K562 (cell line): ENCODE measurements around the gene ZNF17. TPM values are rescaled to one million over a fixed set of nuclear protein-coding genes. Genes with fewer than 3 reads are reported as not detected.

Experiments used
- ATAC-seq: fragments of 200-7000 bp; cut with Tn5 transposase; 3 replicates; pipeline ENCODE4 v1.9.1; 2020; ENCODE audit warnings: moderate library complexity
- BruUV-seq: library from RNA; stranded (reverse); fragments of 400-500 nt; replicated peaks from 2 replicates; lab custom pipeline; 2021; lab: Mats Ljungman, UMichigan
- CTCF ChIA-PET: fragments of 300-600 bp; formaldehyde crosslinking; extraction: SDS; loops from one replicate; lab custom pipeline; 2021; ENCODE audit warnings: low intra/inter-chr PET ratio; lab: Yijun Ruan, JAX
- POLR2A ChIA-PET: fragments of 300-600, 350-650 bp; sonication (Branson Sonifier 250); formaldehyde crosslinking; extraction: SDS; loops from one replicate; lab custom pipeline; 2021; ENCODE audit warnings: antibody characterized with exemption, inconsistent platforms; lab: Yijun Ruan, JAX
- DNase-seq, 4 experiments: peaks; one replicate each; pipeline versions ENCODE4 v3.0.0 to v3.0.0-alpha.2; 2011 to 2018; ENCODE audit warnings: low spot score in 3 of 4, mixed read lengths in 3 of 4; ENCODE audit errors: extremely low read depth in 1 of 4
- FAIRE-seq: peaks from 2 replicates; lab custom pipeline; 2011; peaks lifted over from hg19 to GRCh38; lab: Jason Lieb, UNC
- H2AFZ ChIP-seq: 2 replicates; pipeline ENCODE4 v1.6.0; 2011; ENCODE audit warnings: low read depth, low read length, control low read depth, inconsistent platforms
- H3K27ac ChIP-seq: fragments of 200-600 bp; 3 replicates; pipeline ENCODE4 v1.8.0; 2011; ENCODE audit warnings: low read depth, mild to moderate bottlenecking, control low read depth, inconsistent platforms, low read length, moderate library complexity, mixed read lengths; ENCODE audit errors: extremely low read depth
- H3K27me3 ChIP-seq, 2 experiments: fragments of 300-600 bp in 1 of 2; 2 replicates in 1 of 2; 3 replicates in 1 of 2; pipeline versions ENCODE4 v1.6.0 to v1.8.0; 2011; ENCODE audit warnings: inconsistent platforms in 2 of 2, low read length in 2 of 2, mild to moderate bottlenecking in 1 of 2, mixed read lengths in 1 of 2, moderate library complexity in 1 of 2; ENCODE audit not compliant: control insufficient read depth in 2 of 2, insufficient read depth in 2 of 2
- H3K36me3 ChIP-seq: fragments of 300-600 bp; 3 replicates; pipeline ENCODE4 v1.8.0; 2011; ENCODE audit warnings: mild to moderate bottlenecking, low read length, inconsistent platforms; ENCODE audit not compliant: control insufficient read depth, insufficient read depth
- H3K4me1 ChIP-seq, 2 experiments: fragments of 200-600 bp in 1 of 2; replicated peaks in 1 of 2; 2 replicates in 1 of 2; 3 replicates in 1 of 2; pipeline versions ENCODE4 v1.5.1 to v1.8.0; 2011; ENCODE audit warnings: inconsistent platforms in 2 of 2, low read length in 2 of 2, mild to moderate bottlenecking in 1 of 2, mixed read lengths in 1 of 2, moderate library complexity in 1 of 2; ENCODE audit not compliant: control insufficient read depth in 2 of 2, insufficient read depth in 2 of 2
- H3K4me2 ChIP-seq: 2 replicates; pipeline ENCODE4 v1.6.1; 2011; ENCODE audit warnings: low read length, control low read depth, inconsistent platforms, mixed read lengths; ENCODE audit not compliant: insufficient read depth
- H3K4me3 ChIP-seq: fragments of 200-600 bp; sonication (generic), shearing (Covaris generic); 2 replicates; pipeline ENCODE4 v1.5.1; 2016; ENCODE audit warnings: control low read depth, inconsistent platforms
- H3K79me2 ChIP-seq: fragments of 200-600 bp; 3 replicates; pipeline ENCODE4 v1.8.0; 2011; ENCODE audit warnings: low read length, inconsistent platforms; ENCODE audit not compliant: control insufficient read depth, insufficient read depth
- H3K9ac ChIP-seq, 2 experiments: 2 replicates each; pipeline versions ENCODE4 v1.6.0 to v1.6.1; 2011; ENCODE audit warnings: low read depth in 2 of 2, low read length in 2 of 2, control low read depth in 1 of 2, inconsistent platforms in 1 of 2, mild to moderate bottlenecking in 1 of 2, mixed read lengths in 1 of 2; ENCODE audit not compliant: insufficient read depth in 1 of 2
- H3K9me1 ChIP-seq: one replicate; pipeline ENCODE4 v1.6.0; 2011; ENCODE audit warnings: inconsistent platforms, mild to moderate bottlenecking, low read length, moderate library complexity; ENCODE audit not compliant: control insufficient read depth, insufficient read depth
- H3K9me3 ChIP-seq: replicated peaks from 2 replicates; pipeline ENCODE4 v1.5.1; 2011; ENCODE audit warnings: low read depth, low read length, inconsistent platforms; ENCODE audit not compliant: control insufficient read depth, insufficient read depth
- H4K20me1 ChIP-seq: replicated peaks from 2 replicates; pipeline ENCODE4 v1.6.1; 2011; ENCODE audit warnings: low read length, inconsistent platforms, mixed read lengths; ENCODE audit not compliant: control insufficient read depth, insufficient read depth
- GMEB1 ChIP-seq: fragments of 250-450 bp; sonication (Bioruptor Pico); IDR thresholded peaks from 2 replicates; pipeline ENCODE4 v1.4.0; 2020; ENCODE audit warnings: mild to moderate bottlenecking
- SMAD1 ChIP-seq: fragments of 150-350 bp; IDR thresholded peaks from 2 replicates; pipeline ENCODE4 v1.6.1; 2014; ENCODE audit warnings: low read length, low read depth; ENCODE audit not compliant: partially characterized antibody
- VEZF1 ChIP-seq: fragments of 200-800 bp; sonication (Bioruptor generic); IDR thresholded peaks from 2 replicates; pipeline ENCODE4 v1.6.1; 2017; ENCODE audit warnings: missing genetic modification characterization, missing compliant biosample characterization
- ZNF311 ChIP-seq: fragments of 250-450 bp; sonication (Bioruptor Pico); IDR thresholded peaks from 2 replicates; pipeline ENCODE4 v1.4.0; 2020; ENCODE audit warnings: mild to moderate bottlenecking, moderate library complexity
- WGBS: fragments of 100-300 bp; shearing (Covaris generic); methylation state at CpG from one replicate; pipeline ENCODE4 v1.1.6; 2016; ENCODE audit warnings: low coverage, mixed read lengths; ENCODE audit not compliant: insufficient coverage; ENCODE audit errors: missing lambda C conversion rate; 5-methylcytosine and 5-hydroxymethylcytosine counted together
- in situ Hi-C: fragments of 300-500 bp; cut with MboI; formaldehyde crosslinking; loops from 4 replicates; pipeline ENCODE4 v1.15.0; 2018; ENCODE audit warnings: inconsistent platforms, mixed read lengths
- intact Hi-C: fragments of 100-400 bp; cut with micrococcal nuclease; formaldehyde crosslinking; loops from 2 replicates; pipeline ENCODE4 v1.14.2; 2022
- polyA plus RNA-seq, 8 experiments: library from polyadenylated mRNA; depleted of rRNA in 4 of 8; stranded (reverse) in 5 of 8; unstranded in 3 of 8; fragments of >200 nt; fragmentation: Nextera tagmentation in 2 of 8; fragmentation: Illumina TruSeq in 1 of 8; extraction: Ambion mirVana in 2 of 8; extraction: Trizol in 1 of 8; gene quantifications; 2 replicates each; pipeline versions ENCODE4 v1.2.1 to v1.2.3, GENCODE V29; 2011 to 2014; ENCODE audit warnings: inconsistent platforms in 1 of 8, missing spikeins in 1 of 8
- total RNA-seq, 7 experiments: library from RNA; depleted of rRNA in 6 of 7; stranded (reverse); fragments of >200 nt in 6 of 7; fragmentation: Illumina TruSeq in 2 of 7; extraction: Trizol in 2 of 7; gene quantifications; 2 replicates each; pipeline versions ENCODE4 v1.2.1 to v1.2.3, GENCODE V29; 2011 to 2021; ENCODE audit warnings: low replicate concordance in 1 of 7
- TF ChIP-seq, protein P1 (sequence below), 3 experiments: IDR thresholded peaks in 2 of 3; conservative IDR thresholded peaks in 1 of 3; 2 replicates each; pipeline ENCODE4 v1.5.1; 2011 to 2012; ENCODE audit warnings: low read length in 3 of 3, mild to moderate bottlenecking in 3 of 3, control low read depth in 2 of 3, improper control_type of control experiment in 1 of 3, inconsistent platforms in 1 of 3, low read depth in 1 of 3, mixed read lengths in 1 of 3, moderate library complexity in 1 of 3; ENCODE audit not compliant: insufficient read depth in 2 of 3

ZNF17 gene
- total and polyA plus RNA-seq, 9 of the 15 experiments (the other 6 are each of a cell fraction or from before 2014, with no cell fraction given) = 5.3 to 8.6 (median 6.5) TPM

DNA sequence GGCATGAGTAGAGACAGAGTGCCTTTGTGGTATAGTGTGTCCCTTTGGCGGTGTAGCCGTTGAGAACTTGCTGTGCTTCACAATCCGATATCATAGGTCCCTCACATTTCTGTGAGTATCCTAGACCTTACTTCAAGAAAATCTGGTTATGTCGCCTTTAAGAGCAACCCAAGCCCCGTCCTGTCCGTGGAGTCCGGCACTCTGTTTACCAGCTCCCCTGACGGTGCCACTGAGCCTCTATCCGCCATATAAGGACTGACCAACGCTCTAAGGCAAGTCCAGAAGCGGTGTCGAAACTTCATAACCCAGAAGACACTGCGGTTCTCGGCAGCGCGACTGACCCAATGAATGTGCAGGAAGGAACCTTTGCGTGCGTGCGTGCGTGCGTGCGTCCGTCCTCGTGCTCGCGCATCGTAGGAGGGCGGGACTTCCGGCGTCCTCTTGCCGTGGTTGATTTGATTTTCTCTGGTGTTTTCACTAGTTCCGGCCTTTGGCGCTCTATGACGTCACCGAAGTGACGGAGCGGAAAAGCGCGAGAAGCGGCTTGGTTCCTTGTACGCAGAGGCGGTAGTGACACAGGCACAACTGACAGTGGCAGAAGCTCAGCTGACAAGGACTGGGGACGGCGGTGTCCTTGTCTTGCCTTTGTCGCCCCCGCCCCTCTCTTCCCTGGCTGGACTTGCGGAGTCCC is 47.8 kb upstream of the ZNF17 start, which contains the start of the genes TRAPPC2B and ZNF547 (continued):
- TF ChIP-seq GMEB1 (CRISPR knock-in tag) (peak; percentile 98), VEZF1 (CRISPR knock-in tag) (peak; percentile 36), SMAD1 (no peak)

- Histone ChIP-seq H3K9me1 (no peaks in the 10 kb centered on the region), H3K4me1 (peaks cover 0 to 5% of the 10 kb centered on the region in 2 experiments; a peak in 1 of 5 replicates), H3K4me2 (peak overlapping the region; percentile 83), H3K27ac (peak overlapping the region; percentile 66; the same call in 2 of the 3 replicates), H4K20me1 (no peaks in the 10 kb centered on the region), H3K9ac (peak overlapping the region; percentile 46 to 79), H3K4me3 (peak overlapping the region; percentile 50), H3K27me3 (no peaks in the 10 kb centered on the region), H3K9me3 (peaks cover 4% of the 10 kb centered on the region; the same call in 1 of the 2 replicates), H3K79me2 (no peaks in the 10 kb centered on the region), H2AFZ (peak overlapping the region; percentile 23; the same call in 1 of the 2 replicates), H3K36me3 (no peaks in the 10 kb centered on the region)
- ChIA-PET CTCF (no interaction called here), POLR2A (interaction anchor here (0.7 kb wide), 1 partner anchor 26 kb away, joined by 4 read pairs; the partner anchor contains the start of gene ZNF548)
- WGBS = 7% methylated on average over 10 of the region's 18 CpGs
- BruUV-seq = no TSS peak
- no peak for DNase-seq
- in situ Hi-C loops = no loop called here
- no peak for FAIRE-seq
- intact Hi-C loops = no loop called here
- ATAC-seq = no peak; the same call in 2 of the 3 replicates
- no peak for TF ChIP-seq ZNF311 (CRISPR knock-in tag)
- TF ChIP-seq, protein P1, sequence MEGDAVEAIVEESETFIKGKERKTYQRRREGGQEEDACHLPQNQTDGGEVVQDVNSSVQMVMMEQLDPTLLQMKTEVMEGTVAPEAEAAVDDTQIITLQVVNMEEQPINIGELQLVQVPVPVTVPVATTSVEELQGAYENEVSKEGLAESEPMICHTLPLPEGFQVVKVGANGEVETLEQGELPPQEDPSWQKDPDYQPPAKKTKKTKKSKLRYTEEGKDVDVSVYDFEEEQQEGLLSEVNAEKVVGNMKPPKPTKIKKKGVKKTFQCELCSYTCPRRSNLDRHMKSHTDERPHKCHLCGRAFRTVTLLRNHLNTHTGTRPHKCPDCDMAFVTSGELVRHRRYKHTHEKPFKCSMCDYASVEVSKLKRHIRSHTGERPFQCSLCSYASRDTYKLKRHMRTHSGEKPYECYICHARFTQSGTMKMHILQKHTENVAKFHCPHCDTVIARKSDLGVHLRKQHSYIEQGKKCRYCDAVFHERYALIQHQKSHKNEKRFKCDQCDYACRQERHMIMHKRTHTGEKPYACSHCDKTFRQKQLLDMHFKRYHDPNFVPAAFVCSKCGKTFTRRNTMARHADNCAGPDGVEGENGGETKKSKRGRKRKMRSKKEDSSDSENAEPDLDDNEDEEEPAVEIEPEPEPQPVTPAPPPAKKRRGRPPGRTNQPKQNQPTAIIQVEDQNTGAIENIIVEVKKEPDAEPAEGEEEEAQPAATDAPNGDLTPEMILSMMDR (IDR thresholded peaks at IDR 0.05 in 2 of 3, conservative IDR thresholded peaks at IDR 0.05 in 1 of 3; ENCODE audit: insufficient read depth in 2 of 3, low read depth in 1 of 3, low read length in 3 of 3) = no peak
Observed at GRCh38 chr19:57363688-57364181, 47.2 kb upstream of the ZNF17 start.
